GM18517 (cell line): ENCODE measurements around the gene FLT1.

Experiments
- ATAC-seq: cut with Tn5 transposase; IDR thresholded peaks from one replicate; pipeline ENCODE4 v1.9.1; 2021; ENCODE audit warnings: mild to moderate bottlenecking, moderate library complexity; ENCODE audit not compliant: unreplicated experiment

Gene FLT1

GRCh38 chr13:28459911-28460310 lies 35.0 kb downstream of the FLT1 start:
- ATAC-seq, result no peak

- ATAC-seq, result no peak
Observed at GRCh38 chr13:28458608-28459007, 36.3 kb downstream of the FLT1 start.

- ATAC-seq, result no peak
Observed at GRCh38 chr13:28458051-28458450, 36.9 kb downstream of the FLT1 start.

GRCh38 chr13:28457521-28457920 lies 37.4 kb downstream of the FLT1 start:
- no peak for ATAC-seq

- no peak for ATAC-seq
Observed at GRCh38 chr13:28455580-28456194, 39.2 kb downstream of the FLT1 start.

GRCh38 chr13:28452755-28453154 lies 42.2 kb downstream of the FLT1 start:
- ATAC-seq, result no peak

- ATAC-seq, result no peak
Observed at GRCh38 chr13:28451482-28452217, 43.3 kb downstream of the FLT1 start.

- peak; percentile 61 for ATAC-seq
Observed at GRCh38 chr13:28449826-28450773, 44.8 kb downstream of the FLT1 start.

- no peak for ATAC-seq
Observed at GRCh38 chr13:28448651-28449358, 46.1 kb downstream of the FLT1 start.

DNA sequence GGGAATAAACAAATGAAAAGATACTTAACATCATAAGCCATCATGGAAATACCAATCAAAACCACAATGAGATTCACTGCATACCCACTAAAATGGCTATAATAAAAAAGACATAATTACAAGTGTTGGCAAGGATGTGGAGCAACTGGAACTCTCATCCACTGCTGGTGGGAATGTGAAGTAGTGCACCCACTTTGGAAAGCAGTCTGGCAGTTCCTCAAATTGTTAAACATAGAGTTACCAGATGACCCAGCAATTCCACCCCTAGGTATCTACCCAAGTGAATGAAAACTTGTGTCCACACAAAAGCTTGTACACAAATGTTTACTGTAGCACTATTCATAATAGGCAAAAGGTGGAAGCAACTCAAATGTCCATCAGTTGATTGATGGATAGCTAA lies 46.9 kb downstream of the FLT1 start:
- no peak for ATAC-seq

GRCh38 chr13:28447206-28447605 lies 47.7 kb downstream of the FLT1 start:
- no peak for ATAC-seq

DNA sequence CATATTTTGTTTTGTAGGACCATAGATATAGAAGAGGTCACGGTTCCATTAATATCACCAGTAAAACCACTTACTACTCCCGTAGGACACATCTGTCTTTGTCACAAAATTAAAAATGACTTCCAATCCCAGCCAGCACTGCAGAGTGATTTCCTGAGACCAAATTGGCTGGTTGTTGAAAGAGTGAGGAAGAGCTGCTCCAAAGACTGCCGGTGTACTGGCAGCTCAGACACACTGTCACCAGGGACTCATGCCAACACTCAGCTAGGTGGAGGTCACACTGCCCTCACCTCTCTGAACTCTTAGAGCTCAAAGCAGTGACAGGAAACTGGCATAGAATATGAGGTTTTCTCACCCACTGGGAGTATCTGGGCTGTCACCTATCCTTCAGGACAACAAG lies 52.1 kb downstream of the FLT1 start:
- ATAC-seq, result no peak

DNA sequence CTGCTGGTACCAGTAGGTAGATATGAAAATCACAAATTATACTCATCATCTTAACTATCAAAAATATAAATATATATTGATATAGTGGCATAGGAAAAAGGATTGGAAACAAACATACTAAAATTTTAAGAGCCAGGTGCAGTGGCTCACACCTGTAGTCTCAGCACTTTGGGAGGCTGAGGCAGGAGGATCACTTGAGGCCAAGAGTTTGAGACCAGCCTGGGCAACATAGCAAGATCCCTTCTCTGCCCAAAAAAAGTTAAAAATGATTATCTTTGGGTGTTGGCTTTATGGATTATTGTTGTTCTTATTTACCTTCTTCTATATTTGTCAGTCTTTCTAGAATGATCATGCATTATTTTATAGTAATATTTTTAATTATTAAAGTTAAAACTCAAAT lies 53.4 kb downstream of the FLT1 start:
- ATAC-seq, result no peak

DNA sequence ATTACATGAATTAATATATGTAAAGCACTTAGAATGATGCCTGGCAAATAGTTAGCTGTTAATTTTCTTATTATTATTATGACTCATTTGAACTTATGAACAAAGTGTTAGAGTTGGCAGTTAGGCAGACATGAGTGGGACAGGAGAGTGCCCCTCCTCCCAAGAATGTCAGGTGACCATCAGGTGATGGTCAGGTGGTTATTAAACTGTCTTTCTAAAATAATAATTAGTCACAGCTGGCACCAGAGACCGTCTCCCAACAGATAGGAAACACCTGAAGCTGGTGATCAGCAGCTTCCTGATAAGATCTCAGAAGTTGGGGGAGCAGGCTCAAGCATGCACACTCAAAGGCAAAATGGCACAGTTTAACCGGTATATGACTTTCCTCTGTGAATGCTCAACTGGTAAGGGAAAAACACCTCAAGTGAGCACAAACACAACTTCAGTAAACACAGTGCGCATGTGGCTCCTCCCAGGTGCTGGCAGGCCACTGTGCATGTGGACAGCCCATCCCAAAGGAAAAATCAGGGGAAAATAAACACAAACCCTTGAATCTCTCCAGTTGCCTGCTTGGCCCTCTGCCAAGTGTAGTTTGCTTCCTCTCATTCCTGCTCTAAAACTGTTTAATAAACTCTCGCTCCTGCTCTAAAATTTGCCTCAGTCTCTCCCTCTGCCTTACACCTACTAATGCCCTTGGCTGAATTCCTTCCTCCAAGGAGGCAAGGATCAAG lies 54.0 kb downstream of the FLT1 start:
- no peak for ATAC-seq

DNA sequence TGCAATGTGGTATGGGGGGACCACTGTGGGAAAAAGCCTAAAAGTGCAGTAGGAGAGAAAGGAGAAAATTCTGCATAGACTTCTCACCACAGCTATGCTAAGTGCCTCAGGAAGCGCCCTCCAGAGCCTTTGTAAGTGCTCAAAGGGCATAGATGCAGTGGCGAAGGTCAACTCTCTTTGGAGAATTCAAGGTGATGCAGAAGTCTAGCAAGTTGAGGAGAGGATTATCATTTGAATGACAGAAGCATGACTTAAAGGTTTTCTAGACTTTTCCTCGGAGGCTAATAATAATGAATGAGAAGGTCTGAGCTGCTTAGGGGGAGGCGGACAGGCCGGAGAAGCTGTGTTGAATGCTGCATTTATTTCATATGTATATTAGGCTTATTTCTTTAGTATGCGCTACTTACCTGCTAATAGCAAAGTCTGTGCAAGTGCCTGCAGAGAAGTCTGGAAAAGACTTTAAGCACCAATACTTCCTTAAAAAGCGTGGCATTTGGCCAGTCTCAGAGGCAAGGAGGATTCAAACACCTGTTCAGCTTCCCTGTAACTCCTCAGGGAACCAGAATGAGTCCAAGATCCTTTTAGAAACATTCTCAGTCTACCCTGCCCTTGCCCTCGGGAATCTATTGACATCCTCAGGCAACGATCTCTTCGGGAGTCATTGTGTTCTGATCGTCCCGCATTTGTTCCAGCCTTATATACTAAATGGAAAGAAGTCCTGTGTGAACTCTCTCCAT lies 56.2 kb downstream of the FLT1 start:
- no peak for ATAC-seq

GRCh38 chr13:28438067-28438466 lies 56.9 kb downstream of the FLT1 start:
- ATAC-seq, result no peak

GRCh38 chr13:28435917-28436316 lies 59.0 kb downstream of the FLT1 start:
- no peak for ATAC-seq

- no peak for ATAC-seq
Observed at GRCh38 chr13:28434926-28435325, 60.0 kb downstream of the FLT1 start.

DNA sequence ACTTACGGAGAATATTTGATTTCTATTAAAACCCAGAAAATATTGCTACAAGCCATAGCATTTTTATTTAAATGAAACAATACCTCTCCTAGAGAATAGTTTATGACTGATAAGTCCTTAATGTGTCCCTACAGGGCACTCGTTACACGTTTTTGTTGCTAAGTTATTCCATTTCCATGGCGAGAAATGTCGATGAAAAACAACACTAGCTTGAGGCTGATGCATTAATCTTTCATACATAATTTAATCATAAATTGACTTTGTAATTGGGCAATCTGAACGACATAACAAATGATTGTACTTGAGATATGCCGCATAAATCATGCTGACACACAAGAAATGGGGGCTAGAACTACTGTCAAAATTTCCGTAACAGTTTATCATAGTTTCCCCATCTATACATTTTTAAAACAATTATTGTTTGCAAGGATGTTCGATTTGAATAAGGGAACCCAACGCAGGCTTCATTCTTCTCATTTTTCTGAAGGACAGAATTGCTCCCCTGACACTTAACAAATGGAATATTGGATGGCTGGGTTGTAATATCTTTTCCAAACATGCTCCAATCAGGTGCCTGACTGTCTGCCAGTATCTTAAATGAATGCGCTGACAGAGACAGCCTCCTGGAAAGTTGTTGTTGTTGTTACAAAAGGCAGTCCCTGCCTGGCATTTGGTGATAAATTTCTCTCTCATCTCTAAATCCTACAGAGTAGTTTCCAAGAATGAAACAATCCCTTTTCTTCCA lies 61.9 kb downstream of the FLT1 start:
- ATAC-seq, result no peak
